ENCODE measurements around the gene EPG5.

- TF ChIP-seq CTCF (conservative IDR thresholded peaks at IDR 0.05) = no peak
- TF ChIP-seq ZFX (IDR thresholded peaks at IDR 0.05) = no peak
These were observed 149.6 kb downstream of the EPG5 start for GRCh38 chr18:45817543-45817942.

All from C4-2B (cell line).